H9 (cell line): ENCODE measurements around the gene CTAG1B. TPM values are rescaled to one million over a fixed set of nuclear protein-coding genes. Genes with fewer than 3 reads are reported as not detected.

Experiments used
- DNase-seq: peaks from one replicate; pipeline ENCODE4 v3.0.0-alpha.2; 2017
- H2AFZ ChIP-seq: one replicate; pipeline ENCODE4 v1.6.1; 2013; ENCODE audit warnings: mild to moderate bottlenecking, low read length, control low read depth, moderate library complexity
- H2AK5ac ChIP-seq: 2 replicates; pipeline ENCODE4 v1.6.1; 2013; ENCODE audit warnings: low read length, control low read depth, mixed read lengths; ENCODE audit not compliant: insufficient read length
- H2BK120ac ChIP-seq: one replicate; pipeline ENCODE4 v1.6.1; 2013; ENCODE audit warnings: low read depth, mild to moderate bottlenecking, low read length, control low read depth, inconsistent platforms; ENCODE audit not compliant: poor library complexity, severe bottlenecking
- H2BK12ac ChIP-seq: 2 replicates; pipeline ENCODE4 v1.6.1; 2013; ENCODE audit warnings: low read length, control low read depth, mixed read lengths, low read depth; ENCODE audit not compliant: insufficient read length
- H2BK15ac ChIP-seq: 2 replicates; pipeline ENCODE4 v1.6.1; 2013; ENCODE audit warnings: low read depth, low read length, control low read depth
- H2BK20ac ChIP-seq: one replicate; pipeline ENCODE4 v1.6.1; 2013; ENCODE audit warnings: low read depth, mild to moderate bottlenecking, low read length, control low read depth, inconsistent platforms; ENCODE audit not compliant: poor library complexity, severe bottlenecking
- H2BK5ac ChIP-seq: 2 replicates; pipeline ENCODE4 v1.6.1; 2013; ENCODE audit warnings: low read length, control low read depth, mixed read lengths; ENCODE audit not compliant: insufficient read length
- H3K14ac ChIP-seq: 2 replicates; pipeline ENCODE4 v1.6.1; 2013; ENCODE audit warnings: low read length, control low read depth; ENCODE audit not compliant: insufficient read depth
- H3K18ac ChIP-seq: 2 replicates; pipeline ENCODE4 v1.6.1; 2013; ENCODE audit warnings: low read depth, mild to moderate bottlenecking, mixed read lengths, low read length, control low read depth; ENCODE audit not compliant: insufficient read length
- H3K23ac ChIP-seq: 2 replicates; pipeline ENCODE4 v1.6.1; 2013; ENCODE audit warnings: low read length, control low read depth, mixed read lengths, low read depth; ENCODE audit not compliant: insufficient read length
- H3K23me2 ChIP-seq: 2 replicates; pipeline ENCODE4 v1.6.1; 2013; ENCODE audit warnings: low read depth, mild to moderate bottlenecking, mixed read lengths, low read length, control low read depth; ENCODE audit not compliant: insufficient read length, poor library complexity, severe bottlenecking
- H3K27ac ChIP-seq: 2 replicates; pipeline ENCODE4 v1.5.1; 2013; ENCODE audit warnings: low read length, control low read depth, mixed read lengths, low read depth; ENCODE audit not compliant: insufficient read length
- H3K27me3 ChIP-seq: 2 replicates; pipeline ENCODE4 v1.6.1; 2013; ENCODE audit warnings: low read length, control low read depth, inconsistent platforms; ENCODE audit not compliant: insufficient read depth
- H3K4ac ChIP-seq: 2 replicates; pipeline ENCODE4 v1.6.1; 2013; ENCODE audit warnings: low read depth, mild to moderate bottlenecking, control low read depth, inconsistent platforms, low read length, moderate library complexity
- H3K4me1 ChIP-seq: 2 replicates; pipeline ENCODE4 v1.6.1; 2013; ENCODE audit warnings: low read length, control low read depth, inconsistent platforms; ENCODE audit not compliant: insufficient read depth
- H3K4me2 ChIP-seq: 2 replicates; pipeline ENCODE4 v1.6.1; 2013; ENCODE audit warnings: low read length, control low read depth, mixed read lengths; ENCODE audit not compliant: insufficient read length, insufficient read depth
- H3K56ac ChIP-seq: 2 replicates; pipeline ENCODE4 v1.6.1; 2013; ENCODE audit warnings: low read depth, mild to moderate bottlenecking, mixed read lengths, low read length, control low read depth; ENCODE audit not compliant: insufficient read length
- H3K79me1 ChIP-seq: 2 replicates; pipeline ENCODE4 v1.6.1; 2013; ENCODE audit warnings: low read depth, mild to moderate bottlenecking, moderate library complexity, low read length, control low read depth, inconsistent platforms; ENCODE audit not compliant: insufficient read depth, poor library complexity, severe bottlenecking
- H3K79me2 ChIP-seq: 2 replicates; pipeline ENCODE4 v1.6.1; 2013; ENCODE audit warnings: low read length, control low read depth, inconsistent platforms; ENCODE audit not compliant: insufficient read depth
- H3K9ac ChIP-seq: 2 replicates; pipeline ENCODE4 v1.6.1; 2013; ENCODE audit warnings: low read length, control low read depth, mixed read lengths; ENCODE audit not compliant: insufficient read length; ENCODE audit errors: extremely low read depth
- H3K9me3 ChIP-seq: one replicate; pipeline ENCODE4 v1.6.1; 2013; ENCODE audit warnings: low read depth, low read length, inconsistent platforms; ENCODE audit not compliant: control insufficient read depth
- H3T11ph ChIP-seq: one replicate; pipeline ENCODE4 v1.6.1; 2013; ENCODE audit warnings: mild to moderate bottlenecking, low read length, control low read depth, inconsistent platforms
- H4K20me1 ChIP-seq: one replicate; pipeline ENCODE4 v1.6.1; 2013; ENCODE audit not compliant: control insufficient read depth, insufficient read length, insufficient read depth
- H4K5ac ChIP-seq: 2 replicates; pipeline ENCODE4 v1.6.1; 2013; ENCODE audit warnings: low read depth, mild to moderate bottlenecking, mixed read lengths, low read length, control low read depth; ENCODE audit not compliant: insufficient read length
- H4K8ac ChIP-seq: replicated peaks from 2 replicates; pipeline ENCODE4 v1.6.1; 2013; ENCODE audit warnings: low read length, control low read depth, mixed read lengths, low read depth; ENCODE audit not compliant: insufficient read length
- H4K91ac ChIP-seq: 2 replicates; pipeline ENCODE4 v1.6.1; 2013; ENCODE audit warnings: low read depth, mild to moderate bottlenecking, moderate library complexity, mixed read lengths, low read length, control low read depth; ENCODE audit not compliant: insufficient read length
- H3K27ac Mint-ChIP-seq, 3 experiments: 2 replicates in 2 of 3; 3 replicates in 1 of 3; pipeline ENCODE4 v1.8.0; 2020 to 2021; ENCODE audit warnings: mixed read lengths in 3 of 3, mild to moderate bottlenecking in 1 of 3, moderate library complexity in 1 of 3
- H3K27me3 Mint-ChIP-seq: 2 replicates; pipeline ENCODE4 v1.8.0; 2021; ENCODE audit warnings: low read depth, mild to moderate bottlenecking, moderate library complexity, mixed read lengths
- H3K36me3 Mint-ChIP-seq, 3 experiments: 2 replicates in 2 of 3; 3 replicates in 1 of 3; pipeline ENCODE4 v1.8.0; 2020 to 2021; ENCODE audit warnings: low read depth in 3 of 3, mixed read lengths in 3 of 3; ENCODE audit not compliant: insufficient read depth in 1 of 3
- H3K4me1 Mint-ChIP-seq, 2 experiments: 2 replicates each; pipeline ENCODE4 v1.8.0; 2020; ENCODE audit warnings: mixed read lengths in 2 of 2
- H3K4me3 Mint-ChIP-seq, 2 experiments: 2 replicates in 1 of 2; 3 replicates in 1 of 2; pipeline ENCODE4 v1.8.0; 2020 to 2021; ENCODE audit warnings: mild to moderate bottlenecking in 2 of 2, mixed read lengths in 2 of 2, moderate library complexity in 1 of 2
- H3K9me3 Mint-ChIP-seq, 2 experiments: 2 replicates in 1 of 2; 3 replicates in 1 of 2; pipeline ENCODE4 v1.8.0; 2020; ENCODE audit warnings: mild to moderate bottlenecking in 2 of 2, mixed read lengths in 2 of 2, moderate library complexity in 1 of 2
- WGBS: extraction: QIAGEN DNeasy Blood & Tissue Kit; methylation state at CpG from one replicate; pipeline ENCODE4 v1.1.7; 2013; ENCODE audit warnings: missing lambda C conversion rate, low lambda C conversion rate, mixed read lengths; ENCODE audit not compliant: insufficient read length; ENCODE audit errors: extremely low coverage; 5-methylcytosine and 5-hydroxymethylcytosine counted together
- total RNA-seq: library from RNA; stranded (reverse); gene quantifications from 2 replicates; pipeline ENCODE4 v1.2.1, GENCODE V29; 2021
- TF ChIP-seq, protein P1 (sequence below): fragments of 200-600 bp; sonication (generic); conservative IDR thresholded peaks from 3 replicates; pipeline ENCODE4 v1.8.0; 2021; ENCODE audit warnings: antibody characterized with exemption, mild to moderate bottlenecking

Gene CTAG1B
- total RNA-seq, 1 experiment from 2014 or later, result not detected

DNA sequence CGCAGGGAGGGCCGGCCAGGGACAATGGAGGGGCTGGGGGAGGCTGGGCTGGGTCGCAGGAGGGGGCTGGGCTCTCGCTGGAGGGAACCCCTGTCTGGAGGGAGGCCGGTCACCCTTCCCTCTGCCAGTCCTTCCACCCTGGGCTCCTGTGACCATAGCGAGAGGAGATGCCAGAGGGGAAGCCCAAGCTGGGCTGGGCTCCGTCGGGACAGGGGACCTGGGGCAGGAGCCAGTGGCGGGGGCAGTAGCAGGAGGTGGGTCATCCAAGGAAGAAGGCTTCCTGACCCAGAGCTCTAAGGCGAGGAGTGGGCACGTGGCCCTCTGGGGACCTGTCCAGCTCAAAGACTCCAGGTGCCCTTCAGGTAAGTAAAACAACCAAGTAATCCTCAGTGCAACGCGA lies 16.9 kb downstream of the CTAG1B start:
- H3K79me2 ChIP-seq, result no peaks in the 10 kb centered on the region
- H3K23ac ChIP-seq, result no peak overlapping the region
- no peak overlapping the region for H3K56ac ChIP-seq
- no peaks in the 10 kb centered on the region for H3K4me1 ChIP-seq
- no peaks in the 10 kb centered on the region for H3K23me2 ChIP-seq
- no peaks in the 10 kb centered on the region for H3K27me3 ChIP-seq
- peaks cover 5 to 11% of the 10 kb centered on the region in 2 experiments for H3K4me1 Mint-ChIP-seq
- no peak overlapping the region for H4K5ac ChIP-seq
- H3K4me2 ChIP-seq, result no peak overlapping the region
- no peak for DNase-seq
- H4K91ac ChIP-seq, result no peak overlapping the region
- H3K27ac Mint-ChIP-seq, result no peak overlapping the region
- no peak overlapping the region for H3K27ac ChIP-seq
- H2BK12ac ChIP-seq, result no peak overlapping the region
- no peak overlapping the region for H3T11ph ChIP-seq
- no peak overlapping the region for H2BK5ac ChIP-seq
- H4K20me1 ChIP-seq, result no peaks in the 10 kb centered on the region
- H3K36me3 Mint-ChIP-seq, result peaks cover 11 to 16% (median 11%) of the 10 kb centered on the region in 3 experiments
- no CpG with 5 or more reads among the region's 13 CpGs for WGBS
- H3K9me3 ChIP-seq, result peaks cover 61% of the 10 kb centered on the region
- no peak overlapping the region for H3K9ac ChIP-seq
- no peak overlapping the region for H3K4ac ChIP-seq
- no peak overlapping the region for H3K4me3 Mint-ChIP-seq
- H2AK5ac ChIP-seq, result no peak overlapping the region
- H2BK120ac ChIP-seq, result no peak overlapping the region
- no peaks in the 10 kb centered on the region for H3K79me1 ChIP-seq
- H2BK20ac ChIP-seq, result no peak overlapping the region
- TF ChIP-seq, protein P1, sequence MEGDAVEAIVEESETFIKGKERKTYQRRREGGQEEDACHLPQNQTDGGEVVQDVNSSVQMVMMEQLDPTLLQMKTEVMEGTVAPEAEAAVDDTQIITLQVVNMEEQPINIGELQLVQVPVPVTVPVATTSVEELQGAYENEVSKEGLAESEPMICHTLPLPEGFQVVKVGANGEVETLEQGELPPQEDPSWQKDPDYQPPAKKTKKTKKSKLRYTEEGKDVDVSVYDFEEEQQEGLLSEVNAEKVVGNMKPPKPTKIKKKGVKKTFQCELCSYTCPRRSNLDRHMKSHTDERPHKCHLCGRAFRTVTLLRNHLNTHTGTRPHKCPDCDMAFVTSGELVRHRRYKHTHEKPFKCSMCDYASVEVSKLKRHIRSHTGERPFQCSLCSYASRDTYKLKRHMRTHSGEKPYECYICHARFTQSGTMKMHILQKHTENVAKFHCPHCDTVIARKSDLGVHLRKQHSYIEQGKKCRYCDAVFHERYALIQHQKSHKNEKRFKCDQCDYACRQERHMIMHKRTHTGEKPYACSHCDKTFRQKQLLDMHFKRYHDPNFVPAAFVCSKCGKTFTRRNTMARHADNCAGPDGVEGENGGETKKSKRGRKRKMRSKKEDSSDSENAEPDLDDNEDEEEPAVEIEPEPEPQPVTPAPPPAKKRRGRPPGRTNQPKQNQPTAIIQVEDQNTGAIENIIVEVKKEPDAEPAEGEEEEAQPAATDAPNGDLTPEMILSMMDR, result no peak
- H2BK15ac ChIP-seq, result no peak overlapping the region
- H3K9me3 Mint-ChIP-seq, result peaks cover 75 to 80% of the 10 kb centered on the region in 2 experiments
- no peak overlapping the region for H3K18ac ChIP-seq
- H4K8ac ChIP-seq, result no peak overlapping the region
- no peak overlapping the region for H3K14ac ChIP-seq
- H3K27me3 Mint-ChIP-seq, result peaks cover 2% of the 10 kb centered on the region
- no peak overlapping the region for H2AFZ ChIP-seq
